Skin epidermis (tissue), 12 donors: ENCODE data around the gene MRPL52.

Experiments
- H3K27ac ChIP-seq, 21 experiments: fragments of 200-600 bp; sonication (generic) in 11 of 21; one replicate each; pipeline ENCODE4 v1.5.0; 2020; ENCODE audit warnings: mild to moderate bottlenecking in 3 of 21, inconsistent platforms in 2 of 21, moderate library complexity in 2 of 21
- H3K4me3 ChIP-seq, 7 experiments: fragments of 200-600 bp; sonication (generic) in 2 of 7; one replicate each; pipeline ENCODE4 v1.5.0; 2020; ENCODE audit warnings: inconsistent platforms in 2 of 7, mild to moderate bottlenecking in 2 of 7, moderate library complexity in 1 of 7

Gene MRPL52

GRCh38 chr14:22807432-22808087 lies 22.1 kb upstream of the MRPL52 start:
- Histone ChIP-seq H3K4me3 (no peak overlapping the region), H3K27ac (no peak overlapping the region)

- Histone ChIP-seq H3K4me3 (no peak overlapping the region), H3K27ac (peak overlapping the region in 1 of 21 experiments; percentile 12)
These were observed 21.1 kb upstream of the MRPL52 start for GRCh38 chr14:22808388-22809209.

- no peak overlapping the region for H3K4me3 ChIP-seq
- no peak overlapping the region for H3K27ac ChIP-seq
These were observed 18.0 kb upstream of the MRPL52 start for GRCh38 chr14:22811722-22812121.

GRCh38 chr14:22812744-22813143 lies 16.9 kb upstream of the MRPL52 start:
- Histone ChIP-seq H3K27ac (no peak overlapping the region), H3K4me3 (no peak overlapping the region)

GRCh38 chr14:22813145-22813544 lies 16.5 kb upstream of the MRPL52 start:
- Histone ChIP-seq H3K4me3 (no peak overlapping the region), H3K27ac (no peak overlapping the region)

- Histone ChIP-seq H3K4me3 (peak overlapping the region in 1 of 7 experiments; percentile 11), H3K27ac (peak overlapping the region in 7 of 21 experiments; percentile 34 to 78 (median 72))
These were observed 15.3 kb upstream of the MRPL52 start for GRCh38 chr14:22814373-22814772.

- H3K27ac ChIP-seq = peak within 1 kb of the TSS in 19 of 21 experiments; percentile 14 to 78 (median 44)
These were observed 14.6 kb upstream of the MRPL52 start, which contains the start of gene SLC7A7 for GRCh38 chr14:22814941-22815713. Gene SLC7A7 (minus strand): TSS chr14:22815435. CDS start chr14:22813398, 2,037 bp downstream.

GRCh38 chr14:22819151-22819988 lies 10.3 kb upstream of the MRPL52 start:
- H3K27ac ChIP-seq = peak overlapping the region in 20 of 21 experiments; percentile 1 to 81 (median 62)
- peak overlapping the region in 3 of 7 experiments; percentile 11 to 30 (median 29) for H3K4me3 ChIP-seq

More at GRCh38 chr14:22814941-22815713, 14.6 kb upstream of the MRPL52 start, which contains the start of gene SLC7A7:
- H3K4me3 ChIP-seq = peak within 1 kb of the TSS in 1 of 7 experiments; percentile 11

- Histone ChIP-seq H3K4me3 (no peak overlapping the region), H3K27ac (no peak overlapping the region)
These were observed 9.0 kb upstream of the MRPL52 start for GRCh38 chr14:22820731-22821130.

- H3K27ac ChIP-seq = peak overlapping the region in 1 of 21 experiments; percentile 68
- H3K4me3 ChIP-seq = no peak overlapping the region
These were observed 8.3 kb upstream of the MRPL52 start for GRCh38 chr14:22821193-22822015.

- Histone ChIP-seq H3K27ac (peak overlapping the region in 20 of 21 experiments; percentile 13 to 82 (median 62)), H3K4me3 (peak overlapping the region in 6 of 7 experiments; percentile 13 to 37 (median 26))
These were observed 7.6 kb upstream of the MRPL52 start for GRCh38 chr14:22822016-22822570.

GRCh38 chr14:22822571-22823098 lies 7.1 kb upstream of the MRPL52 start:
- H3K27ac ChIP-seq = peak overlapping the region in 20 of 21 experiments; percentile 13 to 82 (median 62)
- peak overlapping the region; percentile 13 to 37 (median 27) for H3K4me3 ChIP-seq

- Histone ChIP-seq H3K27ac (peak overlapping the region in 3 of 21 experiments; percentile 18 to 49 (median 44)), H3K4me3 (no peak overlapping the region)
These were observed 4.9 kb upstream of the MRPL52 start for GRCh38 chr14:22824711-22825359.

GRCh38 chr14:22829076-22829660 lies 519 bp upstream of the MRPL52 start:
- Histone ChIP-seq H3K27ac (peak overlapping the region in 20 of 21 experiments; percentile 63 to 94 (median 86)), H3K4me3 (peak overlapping the region; percentile 70 to 97 (median 88))

GRCh38 chr14:22830443-22831010 lies 840 bp downstream of the MRPL52 start:
- Histone ChIP-seq H3K27ac (peak overlapping the region in 15 of 21 experiments; percentile 63 to 94 (median 86)), H3K4me3 (peak overlapping the region; percentile 70 to 97 (median 88))

GRCh38 chr14:22835505-22835904 lies 5.8 kb downstream of the MRPL52 start:
- Histone ChIP-seq H3K4me3 (no peak overlapping the region), H3K27ac (peak overlapping the region in 14 of 21 experiments; percentile 93 to 100 (median 96))
